ENCODE measurements around the gene FANCM.

The FANCM gene

GRCh38 chr14:45222485-45223262, 86.9 kb downstream of the FANCM start:
- Histone ChIP-seq H3K4me1 (ENCODE audit: control insufficient read depth, insufficient read depth, low read length) (no peaks in the 10 kb centered on the region), H3K4me3 (ENCODE audit: insufficient read depth, low read depth, low read length) (no peak overlapping the region), H3K9me3 (ENCODE audit: control insufficient read depth, low read length) (no peaks in the 10 kb centered on the region), H3K27me3 (ENCODE audit: control insufficient read depth, insufficient read depth, low read length, poor library complexity, severe bottlenecking) (no peaks in the 10 kb centered on the region), H3K36me3 (ENCODE audit: control insufficient read depth, insufficient read depth, low read length) (peaks cover 8% of the 10 kb centered on the region), H3K27ac (ENCODE audit: insufficient read depth, low read depth, low read length, poor library complexity, severe bottlenecking) (no peak overlapping the region)
- 95 to 98% methylated on average over 3 of the region's 3 CpGs for WGBS, 2 experiments

GRCh38 chr14:45227566-45227965, 91.8 kb downstream of the FANCM start:
- H3K36me3 ChIP-seq (ENCODE audit: control insufficient read depth, insufficient read depth, low read length): peaks cover 6% of the 10 kb centered on the region
- no peaks in the 10 kb centered on the region for H3K9me3 ChIP-seq (ENCODE audit: control insufficient read depth, low read length)
- no peak overlapping the region for H3K27ac ChIP-seq (ENCODE audit: insufficient read depth, low read depth, low read length, poor library complexity, severe bottlenecking)
- H3K27me3 ChIP-seq (ENCODE audit: control insufficient read depth, insufficient read depth, low read length, poor library complexity, severe bottlenecking): no peaks in the 10 kb centered on the region
- no peaks in the 10 kb centered on the region for H3K4me1 ChIP-seq (ENCODE audit: control insufficient read depth, insufficient read depth, low read length)
- H3K4me3 ChIP-seq (ENCODE audit: insufficient read depth, low read depth, low read length): no peak overlapping the region
- WGBS, 2 experiments: 88 to 96% methylated on average over 3 to 4 of the region's 4 CpGs

- Histone ChIP-seq H3K36me3 (ENCODE audit: control insufficient read depth, insufficient read depth, low read length) (peaks cover 6% of the 10 kb centered on the region), H3K9me3 (ENCODE audit: control insufficient read depth, low read length) (no peaks in the 10 kb centered on the region), H3K4me1 (ENCODE audit: control insufficient read depth, insufficient read depth, low read length) (no peaks in the 10 kb centered on the region), H3K27me3 (ENCODE audit: control insufficient read depth, insufficient read depth, low read length, poor library complexity, severe bottlenecking) (no peaks in the 10 kb centered on the region), H3K4me3 (ENCODE audit: insufficient read depth, low read depth, low read length) (no peak overlapping the region), H3K27ac (ENCODE audit: insufficient read depth, low read depth, low read length, poor library complexity, severe bottlenecking) (no peak overlapping the region)
- 89% methylated on average over 1 of the region's 2 CpGs for WGBS, 2 experiments
These were observed 103.3 kb downstream of the FANCM start for GRCh38 chr14:45238988-45239387.

- Histone ChIP-seq H3K36me3 (ENCODE audit: control insufficient read depth, insufficient read depth, low read length) (peaks cover 3% of the 10 kb centered on the region), H3K4me1 (ENCODE audit: control insufficient read depth, insufficient read depth, low read length) (no peaks in the 10 kb centered on the region), H3K27ac (ENCODE audit: insufficient read depth, low read depth, low read length, poor library complexity, severe bottlenecking) (no peak overlapping the region), H3K9me3 (ENCODE audit: control insufficient read depth, low read length) (no peaks in the 10 kb centered on the region), H3K4me3 (ENCODE audit: insufficient read depth, low read depth, low read length) (no peak overlapping the region), H3K27me3 (ENCODE audit: control insufficient read depth, insufficient read depth, low read length, poor library complexity, severe bottlenecking) (no peaks in the 10 kb centered on the region)
- 91 to 98% methylated on average over 2 of the region's 3 CpGs for WGBS, 2 experiments
These were observed 107.0 kb downstream of the FANCM start for GRCh38 chr14:45242706-45243105.

GRCh38 chr14:45246151-45246550, 110.4 kb downstream of the FANCM start:
- Histone ChIP-seq H3K27ac (ENCODE audit: insufficient read depth, low read depth, low read length, poor library complexity, severe bottlenecking) (no peak overlapping the region), H3K9me3 (ENCODE audit: control insufficient read depth, low read length) (no peaks in the 10 kb centered on the region), H3K36me3 (ENCODE audit: control insufficient read depth, insufficient read depth, low read length) (peaks cover 3% of the 10 kb centered on the region), H3K4me3 (ENCODE audit: insufficient read depth, low read depth, low read length) (no peak overlapping the region), H3K4me1 (ENCODE audit: control insufficient read depth, insufficient read depth, low read length) (no peaks in the 10 kb centered on the region), H3K27me3 (ENCODE audit: control insufficient read depth, insufficient read depth, low read length, poor library complexity, severe bottlenecking) (no peaks in the 10 kb centered on the region)
- WGBS, 2 experiments: 93 to 94% methylated on average over 3 of the region's 3 CpGs

GRCh38 chr14:45246691-45247090, 111.0 kb downstream of the FANCM start:
- no CpG with 5 or more reads among the region's 1 CpG for WGBS, 2 experiments
- no peaks in the 10 kb centered on the region for H3K27me3 ChIP-seq (ENCODE audit: control insufficient read depth, insufficient read depth, low read length, poor library complexity, severe bottlenecking)
- H3K27ac ChIP-seq (ENCODE audit: insufficient read depth, low read depth, low read length, poor library complexity, severe bottlenecking): no peak overlapping the region
- H3K36me3 ChIP-seq (ENCODE audit: control insufficient read depth, insufficient read depth, low read length): peaks cover 3% of the 10 kb centered on the region
- no peaks in the 10 kb centered on the region for H3K4me1 ChIP-seq (ENCODE audit: control insufficient read depth, insufficient read depth, low read length)
- H3K9me3 ChIP-seq (ENCODE audit: control insufficient read depth, low read length): no peaks in the 10 kb centered on the region
- no peak overlapping the region for H3K4me3 ChIP-seq (ENCODE audit: insufficient read depth, low read depth, low read length)

GRCh38 chr14:45247427-45247826, 111.7 kb downstream of the FANCM start:
- no peaks in the 10 kb centered on the region for H3K4me1 ChIP-seq (ENCODE audit: control insufficient read depth, insufficient read depth, low read length)
- no peak overlapping the region for H3K27ac ChIP-seq (ENCODE audit: insufficient read depth, low read depth, low read length, poor library complexity, severe bottlenecking)
- H3K4me3 ChIP-seq (ENCODE audit: insufficient read depth, low read depth, low read length): no peak overlapping the region
- no peaks in the 10 kb centered on the region for H3K27me3 ChIP-seq (ENCODE audit: control insufficient read depth, insufficient read depth, low read length, poor library complexity, severe bottlenecking)
- 89 to 100% methylated on average over 1 of the region's 1 CpG for WGBS, 2 experiments
- no peaks in the 10 kb centered on the region for H3K9me3 ChIP-seq (ENCODE audit: control insufficient read depth, low read length)
- peaks cover 3% of the 10 kb centered on the region for H3K36me3 ChIP-seq (ENCODE audit: control insufficient read depth, insufficient read depth, low read length)

- Histone ChIP-seq H3K27ac (ENCODE audit: insufficient read depth, low read depth, low read length, poor library complexity, severe bottlenecking) (no peak overlapping the region), H3K9me3 (ENCODE audit: control insufficient read depth, low read length) (no peaks in the 10 kb centered on the region), H3K4me3 (ENCODE audit: insufficient read depth, low read depth, low read length) (no peak overlapping the region), H3K4me1 (ENCODE audit: control insufficient read depth, insufficient read depth, low read length) (no peaks in the 10 kb centered on the region), H3K36me3 (ENCODE audit: control insufficient read depth, insufficient read depth, low read length) (peaks cover 3% of the 10 kb centered on the region), H3K27me3 (ENCODE audit: control insufficient read depth, insufficient read depth, low read length, poor library complexity, severe bottlenecking) (no peaks in the 10 kb centered on the region)
- 89 to 93% methylated on average over 5 of the region's 5 CpGs for WGBS, 2 experiments
These were observed 114.3 kb downstream of the FANCM start for GRCh38 chr14:45249856-45250575.

Data from ectodermal cell (in vitro differentiated cells).